ENCODE measurements around the gene CMTM1. TPM values are rescaled to one million over a fixed set of nuclear protein-coding genes. Genes with fewer than 3 reads are reported as not detected.

The CMTM1 gene
- total and polyA plus RNA-seq, 7 donors, result 0.71 to 3.0 (median 1.3) TPM; not detected in 2

DNA sequence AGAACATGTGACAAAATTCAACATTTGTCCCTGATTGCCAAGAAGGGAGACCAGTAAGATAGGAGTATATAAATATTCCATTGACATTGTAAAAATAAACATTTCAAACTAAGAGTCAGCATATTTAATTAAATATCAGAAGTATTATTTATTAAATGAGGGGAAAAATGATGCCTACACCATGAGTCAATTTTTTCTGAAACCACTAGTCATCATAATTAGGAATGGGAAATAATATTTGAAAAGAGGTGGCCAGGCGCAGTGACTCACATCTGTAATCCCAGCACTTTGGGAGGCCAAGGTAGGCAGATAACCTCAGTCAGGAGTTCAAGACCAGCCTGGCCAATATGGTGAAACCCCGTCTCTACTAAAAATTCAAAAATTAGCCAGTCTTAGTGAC lies 2.1 kb downstream of the CMTM1 start:
- peaks cover 0 to 36% (median 5%) of the 10 kb centered on the region in 4 donors for H3K36me3 ChIP-seq
- H3K27ac ChIP-seq, result no peak overlapping the region
- H3K4me1 ChIP-seq, result no peaks in the 10 kb centered on the region
- H3K4me3 ChIP-seq, result no peak overlapping the region
- 95 to 99% methylated on average over 2 of the region's 2 CpGs for WGBS, 2 donors
- H3K9me3 ChIP-seq, result no peaks in the 10 kb centered on the region
- no peak for DNase-seq
- TF ChIP-seq POLR2AphosphoS5 (IDR thresholded peaks at IDR 0.05) (no peak), EP300 (IDR thresholded peaks at IDR 0.05) (no peak), POLR2A (IDR thresholded peaks at IDR 0.05) (no peak)
- TF ChIP-seq, protein P1, sequence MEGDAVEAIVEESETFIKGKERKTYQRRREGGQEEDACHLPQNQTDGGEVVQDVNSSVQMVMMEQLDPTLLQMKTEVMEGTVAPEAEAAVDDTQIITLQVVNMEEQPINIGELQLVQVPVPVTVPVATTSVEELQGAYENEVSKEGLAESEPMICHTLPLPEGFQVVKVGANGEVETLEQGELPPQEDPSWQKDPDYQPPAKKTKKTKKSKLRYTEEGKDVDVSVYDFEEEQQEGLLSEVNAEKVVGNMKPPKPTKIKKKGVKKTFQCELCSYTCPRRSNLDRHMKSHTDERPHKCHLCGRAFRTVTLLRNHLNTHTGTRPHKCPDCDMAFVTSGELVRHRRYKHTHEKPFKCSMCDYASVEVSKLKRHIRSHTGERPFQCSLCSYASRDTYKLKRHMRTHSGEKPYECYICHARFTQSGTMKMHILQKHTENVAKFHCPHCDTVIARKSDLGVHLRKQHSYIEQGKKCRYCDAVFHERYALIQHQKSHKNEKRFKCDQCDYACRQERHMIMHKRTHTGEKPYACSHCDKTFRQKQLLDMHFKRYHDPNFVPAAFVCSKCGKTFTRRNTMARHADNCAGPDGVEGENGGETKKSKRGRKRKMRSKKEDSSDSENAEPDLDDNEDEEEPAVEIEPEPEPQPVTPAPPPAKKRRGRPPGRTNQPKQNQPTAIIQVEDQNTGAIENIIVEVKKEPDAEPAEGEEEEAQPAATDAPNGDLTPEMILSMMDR (IDR thresholded peaks at IDR 0.05), result no peak
- no peaks in the 10 kb centered on the region for H3K27me3 ChIP-seq
- intact Hi-C loops (cut with DNase I), result no loop called here

DNA sequence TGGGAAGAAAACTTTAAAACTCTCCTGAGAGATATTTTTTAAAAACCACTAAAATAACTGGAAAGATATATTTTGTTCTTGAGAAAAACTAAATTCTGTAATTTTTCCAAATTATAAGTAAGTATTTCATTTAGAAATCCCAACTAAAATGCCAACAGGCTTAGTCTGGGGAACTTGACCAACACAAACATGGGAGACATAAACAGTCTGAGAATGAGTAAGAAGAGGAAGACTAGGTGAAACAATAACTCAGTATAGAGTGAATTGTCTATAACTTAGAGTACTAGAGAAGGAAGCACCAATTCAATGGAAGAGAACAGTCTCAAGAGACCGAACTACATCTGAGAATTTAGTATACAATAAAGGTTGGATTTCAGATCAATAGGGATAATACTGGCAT lies 2.9 kb downstream of the CMTM1 start:
- TF ChIP-seq POLR2A (IDR thresholded peaks at IDR 0.05) (no peak), EP300 (IDR thresholded peaks at IDR 0.05) (no peak), POLR2AphosphoS5 (IDR thresholded peaks at IDR 0.05) (no peak)
- TF ChIP-seq, protein P1 (IDR thresholded peaks at IDR 0.05), result no peak
- Histone ChIP-seq H3K36me3 (peaks cover 0 to 28% (median 5%) of the 10 kb centered on the region in 4 donors), H3K4me1 (no peaks in the 10 kb centered on the region), H3K9me3 (no peaks in the 10 kb centered on the region), H3K4me3 (no peak overlapping the region), H3K27me3 (no peaks in the 10 kb centered on the region), H3K27ac (no peak overlapping the region)
- intact Hi-C loops (cut with DNase I), result no loop called here
- DNase-seq, result no peak
- 96 to 98% methylated on average over 1 of the region's 1 CpG for WGBS, 2 donors

DNA sequence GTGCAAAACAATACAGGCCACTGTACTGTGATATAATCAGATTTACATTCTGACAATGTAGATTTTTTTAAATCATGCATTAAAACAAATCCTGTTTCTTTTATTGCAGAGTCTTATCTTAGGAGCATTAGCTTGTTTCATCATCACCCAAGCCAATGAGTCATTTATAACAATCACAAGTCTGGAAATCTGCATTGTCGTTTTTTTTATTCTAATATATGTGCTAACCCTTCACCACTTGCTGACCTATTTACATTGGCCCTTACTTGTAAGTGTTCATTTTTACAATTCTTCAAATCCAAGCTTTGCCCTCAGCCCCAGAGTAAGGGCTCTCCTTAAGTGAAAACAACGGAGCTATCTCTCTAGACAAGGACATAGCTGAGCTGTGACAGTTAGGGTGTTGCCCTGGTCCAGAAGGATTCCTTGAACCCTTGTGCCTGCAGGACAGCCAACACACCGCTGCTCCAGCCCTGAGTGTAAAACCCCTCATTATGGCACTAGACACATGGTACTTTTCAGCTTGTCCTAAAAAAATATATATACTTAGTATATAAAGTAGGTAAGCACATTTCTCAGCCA lies 3.7 kb downstream of the CMTM1 start:
- no peak overlapping the region for H3K4me3 ChIP-seq
- WGBS, 2 donors, result 46 to 77% methylated on average over 3 of the region's 3 CpGs
- intact Hi-C loops (cut with DNase I), result no loop called here

DNA sequence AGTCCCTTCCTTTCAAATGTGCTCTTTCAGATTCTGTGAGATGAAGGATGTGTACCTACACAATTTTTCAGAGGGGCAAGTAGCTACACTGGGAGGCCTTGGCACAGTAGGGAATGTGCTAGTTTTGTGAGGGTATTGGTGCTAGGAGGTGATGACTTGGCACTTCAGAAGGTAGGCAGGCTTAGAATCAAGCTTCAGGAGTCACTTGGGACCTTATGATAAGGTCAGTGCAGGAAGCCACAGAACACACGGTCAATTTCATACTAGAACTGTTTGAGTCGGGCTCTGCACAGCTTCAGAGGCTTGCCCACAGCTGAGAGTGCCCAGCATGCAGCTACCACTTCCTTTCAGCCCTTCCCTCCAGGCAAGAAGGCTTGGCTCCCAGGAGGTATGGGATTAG lies 6.1 kb downstream of the CMTM1 start:
- Histone ChIP-seq H3K4me1 (no peaks in the 10 kb centered on the region), H3K27me3 (peaks cover 0 to 5% (median 0%) of the 10 kb centered on the region in 3 donors), H3K36me3 (no peaks in the 10 kb centered on the region), H3K27ac (no peak overlapping the region), H3K9me3 (no peaks in the 10 kb centered on the region), H3K4me3 (no peak overlapping the region)
- WGBS, 2 donors, result 58 to 80% methylated on average over 2 of the region's 2 CpGs
- intact Hi-C loops (cut with DNase I), result no loop called here
- TF ChIP-seq, protein P1 (IDR thresholded peaks at IDR 0.05), result no peak
- no peak for TF ChIP-seq POLR2AphosphoS5 (IDR thresholded peaks at IDR 0.05)
- TF ChIP-seq EP300 (IDR thresholded peaks at IDR 0.05), result no peak
- TF ChIP-seq POLR2A (IDR thresholded peaks at IDR 0.05), result no peak
- DNase-seq, result no peak

More for the DNA sequence above, 3.7 kb downstream of the CMTM1 start:
- H3K36me3 ChIP-seq, result peaks cover 0 to 20% (median 5%) of the 10 kb centered on the region in 4 donors
- no peak overlapping the region for H3K27ac ChIP-seq
- TF ChIP-seq POLR2A (IDR thresholded peaks at IDR 0.05), result no peak
- TF ChIP-seq, protein P1 (IDR thresholded peaks at IDR 0.05), result no peak
- no peak for TF ChIP-seq POLR2AphosphoS5 (IDR thresholded peaks at IDR 0.05)
- no peak for TF ChIP-seq EP300 (IDR thresholded peaks at IDR 0.05)
- no peaks in the 10 kb centered on the region for H3K4me1 ChIP-seq
- DNase-seq, result no peak
- H3K9me3 ChIP-seq, result no peaks in the 10 kb centered on the region
- no peaks in the 10 kb centered on the region for H3K27me3 ChIP-seq

DNA sequence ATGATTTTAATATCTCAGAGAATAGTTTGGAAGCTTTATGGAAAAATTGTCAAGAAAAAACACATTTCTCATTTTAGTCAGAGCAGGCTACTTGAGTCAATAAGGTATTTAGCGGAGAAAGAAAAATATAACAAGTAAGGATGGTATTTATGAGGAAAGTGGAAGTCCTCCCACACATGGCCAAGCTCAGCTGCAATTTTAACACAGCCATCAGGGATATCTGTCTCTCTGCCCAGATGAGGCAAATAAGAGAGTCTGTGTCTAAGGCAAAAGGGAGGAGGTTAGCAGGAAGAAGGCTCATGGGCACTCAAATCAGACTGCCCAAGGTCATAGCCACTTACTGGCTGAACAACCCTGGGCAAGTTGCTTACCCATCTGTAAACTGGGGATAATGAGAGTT lies 7.8 kb downstream of the CMTM1 start:
- Histone ChIP-seq H3K9me3 (no peaks in the 10 kb centered on the region), H3K27me3 (peaks cover 8 to 22% (median 14%) of the 10 kb centered on the region in 3 donors), H3K4me3 (no peak overlapping the region), H3K36me3 (no peaks in the 10 kb centered on the region), H3K4me1 (peaks cover 0 to 10% (median 8%) of the 10 kb centered on the region in 4 donors), H3K27ac (no peak overlapping the region)
- TF ChIP-seq, protein P1 (IDR thresholded peaks at IDR 0.05), result no peak
- TF ChIP-seq POLR2A (IDR thresholded peaks at IDR 0.05) (no peak), POLR2AphosphoS5 (IDR thresholded peaks at IDR 0.05) (no peak), EP300 (IDR thresholded peaks at IDR 0.05) (no peak)
- no peak for DNase-seq
- intact Hi-C loops (cut with DNase I), result no loop called here
- 98 to 100% methylated on average over 1 of the region's 1 CpG for WGBS, 2 donors

Data from sigmoid colon (tissue), 7 donors.